ENCODE measurements around the gene GAB1.
A peak's percentile ranks its signal among the peaks of the same experiment; 100 is the strongest.

GAB1 gene

DNA sequence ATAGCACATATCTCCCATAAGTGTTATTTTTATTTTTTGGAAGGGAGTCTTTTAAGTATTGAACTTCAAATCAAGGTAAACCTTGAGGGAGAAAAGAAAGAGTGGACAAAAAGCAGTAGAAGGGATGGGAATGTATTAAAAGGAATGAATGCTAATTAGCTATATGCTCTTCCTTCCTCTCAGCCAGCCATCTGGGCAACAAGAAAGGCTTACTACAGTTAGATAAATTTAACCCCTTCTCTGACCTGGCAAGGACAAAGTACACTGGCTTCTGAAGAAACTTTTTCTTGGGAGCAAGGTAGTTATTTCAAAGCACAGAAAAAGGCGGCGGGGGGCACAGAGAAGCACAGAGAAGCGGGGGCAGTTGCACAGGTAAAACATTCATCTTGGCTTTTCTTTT lies 54.6 kb downstream of the GAB1 start:
- no peak for DNase-seq

DNA sequence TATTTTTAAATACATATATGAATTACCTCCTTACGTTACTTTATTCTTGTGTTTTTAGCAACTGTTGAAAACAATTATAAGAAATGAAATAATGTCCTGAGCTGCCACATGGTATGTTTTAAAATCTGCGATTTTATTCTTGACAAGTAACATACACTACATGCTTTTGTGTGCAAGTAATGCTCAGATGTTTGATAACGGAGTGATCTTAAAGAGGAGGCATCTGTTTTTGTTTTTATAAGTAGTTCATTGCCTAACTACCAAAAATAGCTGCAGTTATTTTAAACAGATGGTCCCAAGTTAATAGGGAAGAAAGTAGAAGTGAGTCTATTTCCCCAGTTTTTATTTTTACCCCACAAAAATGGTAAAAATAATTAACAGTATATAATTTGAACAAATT lies 55.2 kb downstream of the GAB1 start:
- DNase-seq = peak; percentile 17

GRCh38 chr4:143393195-143393594 lies 56.5 kb downstream of the GAB1 start:
- no peak for DNase-seq

DNA sequence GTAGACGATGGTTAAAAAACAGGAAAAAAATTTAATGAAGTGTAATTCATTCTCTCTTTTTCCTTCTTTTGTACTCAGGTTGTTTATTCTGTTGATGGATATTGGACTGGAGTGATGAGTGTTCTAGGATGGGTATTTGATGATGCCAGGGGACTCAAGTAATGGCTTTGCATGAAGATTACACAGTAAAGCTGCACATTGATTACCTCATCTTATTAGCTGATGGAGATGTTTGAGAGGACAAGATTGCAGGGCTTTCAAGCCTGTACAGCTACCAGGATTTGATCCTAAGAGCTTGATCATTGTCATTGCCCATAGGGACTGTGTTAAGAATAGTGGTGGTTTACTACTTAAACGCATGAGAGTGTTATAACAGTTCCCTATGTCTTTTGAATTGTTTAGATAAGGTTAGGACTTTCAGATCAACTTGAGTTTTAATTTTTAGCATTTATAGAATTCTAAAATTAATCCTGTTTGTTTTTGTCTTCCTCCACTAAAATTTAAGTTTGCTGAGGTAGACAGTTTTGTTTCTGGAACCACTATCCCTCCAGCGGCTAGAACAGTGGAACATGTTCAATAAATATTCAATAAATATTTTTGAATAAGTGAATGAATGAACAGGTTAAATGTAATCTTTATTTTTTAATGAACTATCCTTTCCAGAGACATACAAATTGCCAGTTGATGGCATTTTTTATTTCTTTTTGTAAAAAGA lies 58.2 kb downstream of the GAB1 start:
- DNase-seq = no peak

- no peak for DNase-seq
These were observed 60.0 kb downstream of the GAB1 start for GRCh38 chr4:143396695-143397094.

DNA sequence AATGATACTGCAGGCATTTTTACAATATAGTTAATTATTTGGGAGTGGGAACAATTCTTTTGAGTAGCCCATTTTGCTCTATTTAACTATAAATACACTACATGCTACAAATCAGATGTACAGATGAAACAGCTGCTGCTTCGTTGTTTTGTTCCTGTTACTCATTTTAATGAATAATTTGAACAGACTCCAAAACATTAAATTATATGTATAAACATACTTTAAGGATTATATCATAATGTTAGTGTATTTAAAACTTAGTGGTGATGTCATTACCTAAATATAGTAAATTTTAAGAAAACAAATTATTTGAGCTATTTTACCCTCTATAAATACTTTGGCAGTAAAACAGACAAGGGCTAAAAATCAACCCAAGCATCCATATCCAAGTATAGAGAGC lies 60.7 kb downstream of the GAB1 start:
- DNase-seq = no peak

DNA sequence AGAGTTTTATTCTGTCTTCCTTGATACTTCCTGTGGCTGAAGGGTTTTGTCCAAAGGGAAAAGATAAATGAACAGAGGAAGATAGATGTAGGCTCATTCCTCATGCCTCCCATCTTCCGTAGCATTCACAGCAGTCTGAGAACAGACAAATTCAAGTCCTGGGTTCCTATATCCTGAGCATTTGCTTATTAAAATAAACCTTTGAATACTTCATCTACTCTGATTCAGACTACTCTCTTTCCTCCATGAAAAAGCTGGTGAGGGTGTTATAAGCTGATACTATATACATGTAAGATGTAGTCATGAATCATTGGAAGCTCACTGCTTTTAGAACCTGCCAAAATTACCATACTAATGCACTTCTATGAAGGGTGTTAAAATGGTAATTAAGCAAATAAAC lies 61.2 kb downstream of the GAB1 start:
- no peak for DNase-seq

DNA sequence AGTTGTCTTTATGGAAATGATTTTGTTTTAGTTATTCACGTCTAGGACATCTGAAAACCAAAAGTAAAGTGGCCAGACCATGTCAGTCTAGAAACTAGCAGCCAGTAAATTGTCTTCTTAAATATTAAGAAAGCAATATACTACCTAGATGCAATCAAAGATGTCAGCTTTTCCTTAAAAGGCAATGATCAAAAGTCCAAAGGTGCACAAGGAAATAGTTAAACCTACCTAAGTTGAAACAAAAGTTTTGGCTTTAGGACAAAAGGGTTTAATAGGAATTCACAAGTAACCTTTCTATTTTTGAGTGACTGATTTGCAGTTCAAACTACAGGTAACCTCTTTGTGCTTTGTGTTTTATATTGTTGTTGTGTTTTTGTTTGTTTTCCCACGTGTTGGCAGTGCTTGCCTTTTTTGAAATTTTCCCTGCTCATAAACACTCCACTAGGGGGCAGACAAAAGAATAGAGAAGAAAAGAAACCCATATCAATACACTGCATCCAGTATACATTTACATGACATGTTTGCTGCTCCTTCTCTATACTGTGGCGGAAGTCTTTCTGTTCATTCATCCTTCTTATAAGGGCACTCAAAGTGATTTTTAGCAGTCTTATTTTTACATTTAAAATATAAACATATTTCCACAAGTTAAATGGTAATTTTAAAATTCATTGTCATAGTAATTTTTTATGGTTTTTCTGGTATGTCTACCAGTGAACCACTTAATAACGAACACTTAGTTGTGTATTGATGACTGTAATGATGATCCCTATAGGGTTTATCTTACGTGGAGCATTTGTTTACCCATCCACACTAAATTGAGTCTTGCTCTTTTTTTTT lies 62.7 kb downstream of the GAB1 start:
- peak; percentile 31 for DNase-seq

- no peak for DNase-seq
These were observed 63.4 kb downstream of the GAB1 start for GRCh38 chr4:143400082-143400481.

DNA sequence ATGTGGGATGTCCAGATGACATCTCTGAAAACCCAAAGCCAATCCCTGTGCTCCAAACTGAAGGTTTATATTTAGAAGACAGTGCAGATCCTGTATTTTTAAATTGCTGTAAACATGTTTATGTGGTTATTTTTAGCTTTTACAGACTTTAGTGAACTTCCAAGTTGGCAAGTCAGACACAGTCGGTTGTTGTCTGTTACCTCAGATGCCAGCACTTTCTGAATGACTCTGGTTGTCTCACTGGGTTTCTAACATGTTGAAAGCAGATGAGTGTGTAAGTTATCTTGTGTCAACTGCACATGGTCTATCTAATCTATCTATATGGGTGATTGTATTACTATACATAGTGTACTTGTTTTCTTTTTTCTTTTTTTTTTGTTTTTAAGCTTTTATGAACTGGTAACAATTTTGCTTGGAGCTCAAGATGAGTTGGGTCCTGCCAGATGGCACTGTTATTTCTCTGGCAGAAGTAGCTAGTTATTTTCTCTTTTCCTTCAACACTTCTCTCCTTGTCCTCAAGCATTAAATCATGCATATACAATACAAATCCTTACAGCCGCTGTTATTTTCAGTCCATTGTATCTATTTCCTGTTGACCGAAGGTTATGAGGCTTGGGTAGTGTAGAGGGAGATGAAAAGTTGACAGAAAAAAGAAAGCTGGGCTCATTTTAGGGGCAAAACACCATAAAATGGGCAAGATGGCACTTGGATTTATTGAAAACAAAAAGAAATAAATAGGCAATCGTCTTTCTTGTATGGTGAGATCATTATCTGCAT lies 66.3 kb downstream of the GAB1 start:
- DNase-seq = no peak

DNA sequence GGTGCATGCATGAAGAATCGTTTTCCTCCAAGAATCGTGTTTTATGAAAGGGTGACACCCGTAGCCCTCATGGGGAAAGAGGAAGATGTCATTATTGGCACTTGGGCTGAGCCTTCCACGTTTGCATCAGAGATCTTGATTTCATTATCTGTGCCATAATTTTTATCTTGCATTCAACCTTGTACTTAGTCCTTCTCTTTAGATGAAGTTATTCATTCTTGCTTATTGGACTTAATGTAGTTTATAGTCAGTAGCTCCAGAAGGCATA lies 66.8 kb downstream of the GAB1 start:
- DNase-seq = no peak

DNA sequence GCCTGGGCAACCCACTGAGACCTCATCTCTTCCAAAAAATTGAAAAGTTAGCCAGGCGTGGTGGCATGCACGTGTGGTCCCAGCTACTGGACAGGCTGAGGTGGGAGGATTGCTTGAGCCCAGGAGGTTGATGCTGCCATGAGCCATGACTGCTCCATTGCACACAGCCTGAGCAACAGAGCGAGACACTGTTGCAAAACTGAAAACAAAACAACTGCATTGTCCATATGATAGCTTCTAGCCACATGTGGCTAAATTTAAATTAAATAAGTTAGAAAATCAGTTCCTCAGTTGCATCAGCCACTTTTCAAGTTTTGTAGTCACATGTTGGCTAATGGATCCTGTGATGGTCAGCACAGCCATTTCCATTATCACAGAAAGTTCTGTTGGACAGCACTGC lies 67.9 kb downstream of the GAB1 start:
- no peak for DNase-seq

- no peak for DNase-seq
These were observed 68.5 kb downstream of the GAB1 start for GRCh38 chr4:143405075-143405730.

GRCh38 chr4:143406523-143406922 lies 69.8 kb downstream of the GAB1 start:
- DNase-seq = no peak

DNA sequence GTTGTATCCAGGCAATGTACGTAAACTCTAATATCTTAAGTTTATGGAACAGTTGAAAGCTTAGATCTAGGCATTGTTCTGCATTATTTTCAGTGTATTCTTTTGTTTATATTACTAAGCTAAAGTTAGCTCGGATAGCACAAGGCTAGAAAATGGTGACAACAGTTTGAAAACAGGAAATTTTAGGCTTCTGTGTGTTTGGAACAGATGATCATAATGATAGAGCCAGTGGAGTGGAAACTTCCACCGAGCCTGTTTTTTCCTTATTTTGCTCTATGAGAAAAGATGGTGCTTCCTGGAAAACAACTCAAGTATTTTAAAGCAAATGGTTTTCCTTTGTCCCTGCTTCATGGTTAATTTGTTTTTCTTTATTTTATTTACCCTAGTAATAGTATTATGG lies 70.8 kb downstream of the GAB1 start:
- DNase-seq = peak; percentile 39

DNA sequence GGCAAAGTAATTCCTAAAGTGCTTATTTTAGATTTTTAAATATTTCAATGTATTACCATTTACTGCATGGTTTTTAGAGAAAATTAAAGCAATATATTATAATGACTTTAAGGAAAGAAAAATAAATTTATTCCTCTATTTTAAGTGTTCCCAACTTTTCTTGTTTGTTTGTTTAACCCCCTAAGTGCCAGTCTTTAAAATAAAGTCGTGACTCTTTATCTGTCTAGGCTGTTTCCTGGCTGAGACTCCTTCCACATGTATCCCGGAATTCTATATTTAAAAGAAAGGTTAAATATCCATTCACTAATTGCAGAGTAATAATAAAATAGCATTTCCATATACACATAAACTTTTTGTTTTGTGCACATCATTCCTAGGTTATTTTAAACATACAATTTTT lies 71.2 kb downstream of the GAB1 start:
- no peak for DNase-seq

GRCh38 chr4:143410015-143410414 lies 73.3 kb downstream of the GAB1 start:
- no peak for DNase-seq

GRCh38 chr4:143411527-143412419 lies 75.1 kb downstream of the GAB1 start:
- DNase-seq = no peak

GRCh38 chr4:143412420-143412758 lies 75.7 kb downstream of the GAB1 start:
- no peak for DNase-seq

DNA sequence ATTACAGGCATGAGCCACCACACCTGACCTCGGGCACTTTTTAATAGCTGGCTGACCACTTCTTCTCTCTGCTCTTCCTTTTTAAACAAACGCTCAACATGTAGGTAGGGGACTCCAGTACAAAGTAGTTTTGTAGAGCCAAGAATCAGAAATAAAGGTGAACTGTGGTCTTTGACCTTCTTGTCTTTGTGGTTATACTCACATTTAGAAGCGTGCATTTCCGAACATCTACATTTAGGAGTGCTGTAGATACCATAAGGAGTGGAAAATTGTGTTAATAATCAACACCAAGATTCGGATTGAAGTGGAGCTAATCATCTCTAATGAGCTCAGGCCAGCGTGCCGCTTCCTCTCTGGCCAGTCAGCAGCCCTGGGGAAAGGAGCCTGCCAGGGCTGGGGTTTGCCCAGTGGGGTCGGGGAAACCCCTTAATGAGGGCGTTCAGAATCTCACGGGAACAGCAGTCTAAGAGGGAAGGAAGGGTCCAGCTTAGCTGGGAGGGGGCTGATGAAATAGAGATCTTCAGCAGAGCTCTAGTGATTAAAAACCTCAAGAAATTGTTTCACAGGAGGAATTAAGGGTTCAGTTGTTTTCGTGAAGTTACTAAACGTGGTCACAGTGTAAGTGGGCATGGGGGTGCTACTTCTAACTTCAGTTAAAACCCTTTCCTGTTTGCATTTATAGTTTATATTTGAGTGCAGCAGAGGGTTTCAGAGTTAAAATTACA lies 81.2 kb downstream of the GAB1 start:
- no peak for DNase-seq

DNA sequence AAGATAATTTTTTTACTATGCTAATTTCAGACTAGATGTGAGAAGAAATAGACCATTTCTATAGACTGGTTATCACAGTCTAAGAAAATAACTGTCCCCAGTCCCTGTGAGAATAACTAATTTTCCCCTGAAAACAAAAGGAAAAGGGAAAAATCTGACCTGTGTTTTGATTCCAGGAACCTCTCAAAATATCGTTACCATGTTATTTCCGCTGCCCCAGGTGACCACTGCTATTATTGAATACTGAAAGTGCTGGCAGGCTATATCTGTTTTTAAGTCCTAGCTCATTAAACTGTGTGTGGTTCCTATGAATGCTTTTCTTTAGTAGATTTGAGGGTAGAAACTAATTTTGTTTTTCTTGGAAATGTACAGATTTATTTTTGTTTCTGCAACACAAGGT lies 83.6 kb downstream of the GAB1 start:
- no peak for DNase-seq

- no peak for DNase-seq
These were observed 84.9 kb downstream of the GAB1 start for GRCh38 chr4:143421609-143422008.
